K562 (cell line): ENCODE results near the gene MED16. TPM values are rescaled to one million over a fixed set of nuclear protein-coding genes. Genes with fewer than 3 reads are reported as not detected.

Source experiments
- CHD1 ChIP-seq: fragments of 200-600 bp; sonication (generic); IDR thresholded peaks from one replicate; pipeline ENCODE4 v1.6.1; 2012; ENCODE audit warnings: mild to moderate bottlenecking, moderate library complexity, low read length, inconsistent platforms
- E4F1 ChIP-seq: fragments of 250-450 bp; sonication (Bioruptor Pico); IDR thresholded peaks from 2 replicates; pipeline ENCODE4 v1.5.0; 2021; ENCODE audit warnings: mild to moderate bottlenecking, borderline replicate concordance
- GTF2E2 ChIP-seq: fragments of 200-800 bp; sonication (Bioruptor generic); IDR thresholded peaks from 2 replicates; pipeline ENCODE4 v1.6.1; 2016; ENCODE audit warnings: missing genetic modification characterization, missing compliant biosample characterization
- MNT ChIP-seq, 2 experiments: fragments of 450-650 bp; conservative IDR thresholded peaks; 2 replicates each; pipeline ENCODE4 v1.6.1; 2017; ENCODE audit warnings: mild to moderate bottlenecking in 2 of 2, moderate library complexity in 2 of 2
- MYNN ChIP-seq, 2 experiments: sonication (generic); formaldehyde crosslinking in 1 of 2; IDR thresholded peaks; 2 replicates each; pipeline versions ENCODE4 v1.5.0 to v1.6.1; 2016 to 2020; ENCODE audit warnings: antibody characterized with exemption in 1 of 2, missing genetic modification reagents in 1 of 2
- PBX2 ChIP-seq, 2 experiments: IDR thresholded peaks in 1 of 2; conservative IDR thresholded peaks in 1 of 2; 2 replicates each; pipeline ENCODE4 v1.6.1; 2016; ENCODE audit warnings: low read depth in 2 of 2, mild to moderate bottlenecking in 1 of 2, missing compliant biosample characterization in 1 of 2, missing genetic modification characterization in 1 of 2, moderate library complexity in 1 of 2
- PHB2 ChIP-seq: fragments of 450-650 bp; IDR thresholded peaks from 2 replicates; pipeline ENCODE4 v1.6.1; 2017; ENCODE audit warnings: low read depth
- POLR2A ChIP-seq: fragments of 450-650 bp; conservative IDR thresholded peaks from 2 replicates; pipeline ENCODE4 v1.6.1; 2016
- SIN3A ChIP-seq, 2 experiments: fragments of 150-350 bp in 1 of 2; IDR thresholded peaks; 2 replicates each; pipeline ENCODE4 v1.6.1; 2011 to 2016; ENCODE audit warnings: borderline replicate concordance in 2 of 2, low read depth in 2 of 2, low read length in 2 of 2, mild to moderate bottlenecking in 2 of 2, moderate library complexity in 2 of 2; ENCODE audit not compliant: control insufficient read depth in 1 of 2
- STAT5B ChIP-seq: fragments of 250-450 bp; sonication (Bioruptor Pico); IDR thresholded peaks from 2 replicates; pipeline ENCODE4 v1.8.0; 2021; ENCODE audit warnings: mild to moderate bottlenecking, inconsistent platforms
- ZFP91 ChIP-seq: sonication (generic); formaldehyde crosslinking; IDR thresholded peaks from 2 replicates; pipeline ENCODE4 v1.8.0; 2022; ENCODE audit warnings: mild to moderate bottlenecking, missing genetic modification reagents
- ZNF174 ChIP-seq: fragments of 250-450 bp; sonication (Bioruptor Pico); IDR thresholded peaks from 2 replicates; pipeline ENCODE4 v1.4.0; 2020; ENCODE audit warnings: mild to moderate bottlenecking
- ZNF282 ChIP-seq: sonication (generic); formaldehyde crosslinking; IDR thresholded peaks from 2 replicates; pipeline ENCODE4 v1.8.1; 2023; ENCODE audit warnings: missing genetic modification reagents
- ZNF518B ChIP-seq: fragments of 250-450 bp; sonication (Bioruptor Pico); IDR thresholded peaks from 2 replicates; pipeline ENCODE4 v1.5.0; 2021; ENCODE audit warnings: mild to moderate bottlenecking, moderate library complexity
- polyA plus RNA-seq, 8 experiments: library from polyadenylated mRNA; depleted of rRNA in 4 of 8; stranded (reverse) in 5 of 8; unstranded in 3 of 8; fragments of >200 nt; fragmentation: Nextera tagmentation in 2 of 8; fragmentation: Illumina TruSeq in 1 of 8; extraction: Ambion mirVana in 2 of 8; extraction: Trizol in 1 of 8; gene quantifications; 2 replicates each; pipeline versions ENCODE4 v1.2.1 to v1.2.3, GENCODE V29; 2011 to 2014; ENCODE audit warnings: inconsistent platforms in 1 of 8, missing spikeins in 1 of 8
- total RNA-seq, 7 experiments: library from RNA; depleted of rRNA in 6 of 7; stranded (reverse); fragments of >200 nt in 6 of 7; fragmentation: Illumina TruSeq in 2 of 7; extraction: Trizol in 2 of 7; gene quantifications; 2 replicates each; pipeline versions ENCODE4 v1.2.1 to v1.2.3, GENCODE V29; 2011 to 2021; ENCODE audit warnings: low replicate concordance in 1 of 7

Gene MED16
- total and polyA plus RNA-seq, 9 of the 15 experiments (the other 6 are each of a cell fraction or from before 2014, with no cell fraction given), result 0.89 to 59.9 (median 8.6) TPM

- no peak for TF ChIP-seq ZNF518B (CRISPR knock-in tag)
- peak; percentile 16 to 74; a peak in 2 of 4 replicates for TF ChIP-seq MNT (conservative IDR thresholded peaks at IDR 0.05)
- no peak for TF ChIP-seq PHB2
- no peak for TF ChIP-seq ZNF282 (CRISPR knock-in tag)
- no peak for TF ChIP-seq POLR2A
- peak; percentile 94 for TF ChIP-seq ZFP91 (CRISPR knock-in tag)
- peak in 1 of 2 experiments; percentile 53; a peak in 2 of 4 replicates for TF ChIP-seq SIN3A (IDR thresholded peaks at IDR 0.05; ENCODE audit: borderline replicate concordance in 2 of 2, control insufficient read depth in 1 of 2, low read depth in 2 of 2, low read length in 2 of 2)
- TF ChIP-seq CHD1, result peak; percentile 46
- no peak for TF ChIP-seq STAT5B (CRISPR knock-in tag)
- TF ChIP-seq ZNF174 (CRISPR knock-in tag), result no peak
- TF ChIP-seq MYNN (IDR thresholded peaks at IDR 0.05), result no peak
- TF ChIP-seq MYNN (CRISPR knock-in tag; IDR thresholded peaks at IDR 0.05), result no peak
- TF ChIP-seq PBX2 (CRISPR knock-in tag; IDR thresholded peaks at IDR 0.05; ENCODE audit: low read depth), result no peak
- no peak for TF ChIP-seq PBX2 (tag; conservative IDR thresholded peaks at IDR 0.05; ENCODE audit: low read depth)
- no peak for TF ChIP-seq E4F1 (CRISPR knock-in tag)
- no peak for TF ChIP-seq GTF2E2 (tag)
Measured at GRCh38 chr19:925526-926322, 32.7 kb upstream of the MED16 start, which contains the start of gene ARID3A (continued).
